ENCODE data around the gene SLC25A13.

SLC25A13 gene

GRCh38 chr7:96211954-96212353, 109.9 kb downstream of the SLC25A13 start:
- no peak for DNase-seq (ENCODE audit: low read depth in 1 of 2, low spot score in 1 of 2)

- DNase-seq (ENCODE audit: low read depth in 1 of 2, low spot score in 1 of 2): no peak
Measured at GRCh38 chr7:96205665-96206064, 116.2 kb downstream of the SLC25A13 start.

GRCh38 chr7:96204601-96205000, 117.3 kb downstream of the SLC25A13 start:
- no peak for DNase-seq (ENCODE audit: low read depth in 1 of 2, low spot score in 1 of 2)

DNA sequence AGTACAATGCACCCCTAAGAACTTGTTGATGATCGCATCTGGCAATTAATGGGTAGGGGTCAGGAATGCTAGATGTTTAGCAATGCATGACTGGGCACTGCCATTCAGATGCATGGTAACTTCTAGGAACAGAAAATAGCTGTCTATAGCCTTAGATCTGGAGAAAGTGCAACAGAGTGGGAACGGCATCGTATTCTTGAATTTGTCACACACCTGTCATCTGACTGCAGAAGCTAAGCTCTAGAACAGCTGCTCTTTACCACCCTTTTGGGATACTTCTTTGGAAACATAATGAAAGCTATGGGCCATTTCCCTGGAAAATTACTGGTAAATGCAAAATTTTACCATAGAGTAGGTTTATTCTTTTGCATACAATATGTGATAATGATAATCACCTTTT, 118.1 kb downstream of the SLC25A13 start:
- no peak for DNase-seq (ENCODE audit: low read depth in 1 of 2, low spot score in 1 of 2)

DNA sequence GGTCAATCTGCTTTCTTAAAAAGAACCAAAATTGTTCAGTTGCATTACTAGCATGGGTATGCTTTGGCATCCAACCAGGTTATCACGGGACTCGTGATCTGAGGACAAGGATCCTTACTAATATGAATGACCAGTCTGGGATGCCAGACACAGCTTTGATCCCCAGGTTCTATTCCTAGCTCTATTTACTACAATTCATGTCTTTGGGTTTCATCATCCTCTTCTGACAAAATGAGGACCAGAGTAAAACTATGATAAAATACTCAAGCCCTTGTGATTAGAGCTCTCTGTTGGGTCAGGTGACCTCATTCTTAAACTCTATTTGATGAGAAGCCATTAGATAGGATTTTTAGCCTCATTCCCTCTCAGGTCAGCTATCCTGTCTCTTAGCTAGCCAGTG, 119.8 kb downstream of the SLC25A13 start:
- no peak for DNase-seq (ENCODE audit: low read depth in 1 of 2, low spot score in 1 of 2)

DNA sequence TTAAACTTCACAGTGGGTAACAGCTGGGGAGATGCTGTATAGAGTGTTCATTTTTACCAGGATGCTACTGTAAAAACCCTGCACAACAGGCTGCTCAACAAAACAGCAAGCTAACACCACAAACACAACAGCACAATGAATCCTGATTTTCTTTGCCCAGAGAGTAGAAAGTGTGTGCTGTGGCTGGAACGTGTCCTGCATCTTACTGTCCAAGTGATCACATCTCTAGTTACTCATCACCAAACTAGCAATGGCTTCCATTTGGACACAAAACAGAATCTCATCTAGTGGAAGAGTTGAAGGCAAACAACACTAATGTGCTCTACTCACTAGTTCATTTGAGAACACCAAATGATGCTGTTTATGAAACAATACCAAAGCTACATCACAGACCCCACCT, 121.2 kb downstream of the SLC25A13 start:
- DNase-seq (ENCODE audit: low read depth in 1 of 2, low spot score in 1 of 2): no peak

- DNase-seq (ENCODE audit: low read depth in 1 of 2, low spot score in 1 of 2): no peak
Measured at GRCh38 chr7:96199421-96199820, 122.5 kb downstream of the SLC25A13 start.

- no peak for DNase-seq (ENCODE audit: low read depth in 1 of 2, low spot score in 1 of 2)
Measured at GRCh38 chr7:96198047-96198636, 123.8 kb downstream of the SLC25A13 start.

DNA sequence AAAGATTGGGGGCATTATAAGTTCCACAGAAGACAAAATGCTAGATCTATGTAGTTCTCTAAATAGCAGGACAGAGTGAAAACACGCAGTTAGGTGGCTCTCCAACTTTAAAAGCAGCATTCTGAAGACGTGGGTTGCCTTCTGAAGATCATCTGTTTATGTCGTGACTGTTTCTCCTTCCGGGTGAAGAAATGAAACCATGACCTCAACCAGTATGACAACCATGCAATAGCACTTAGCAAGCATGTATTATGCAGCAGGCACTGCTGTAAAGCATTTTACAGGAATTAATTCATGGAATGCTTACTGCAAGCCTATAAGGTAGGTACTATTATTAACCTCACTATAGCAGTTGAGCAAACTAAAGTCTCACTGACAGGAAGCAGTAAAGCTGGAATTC, 125.2 kb downstream of the SLC25A13 start:
- no peak for DNase-seq (ENCODE audit: low read depth in 1 of 2, low spot score in 1 of 2)

GRCh38 chr7:96189129-96189820, 132.6 kb downstream of the SLC25A13 start:
- DNase-seq (ENCODE audit: low read depth in 1 of 2, low spot score in 1 of 2): no peak

DNA sequence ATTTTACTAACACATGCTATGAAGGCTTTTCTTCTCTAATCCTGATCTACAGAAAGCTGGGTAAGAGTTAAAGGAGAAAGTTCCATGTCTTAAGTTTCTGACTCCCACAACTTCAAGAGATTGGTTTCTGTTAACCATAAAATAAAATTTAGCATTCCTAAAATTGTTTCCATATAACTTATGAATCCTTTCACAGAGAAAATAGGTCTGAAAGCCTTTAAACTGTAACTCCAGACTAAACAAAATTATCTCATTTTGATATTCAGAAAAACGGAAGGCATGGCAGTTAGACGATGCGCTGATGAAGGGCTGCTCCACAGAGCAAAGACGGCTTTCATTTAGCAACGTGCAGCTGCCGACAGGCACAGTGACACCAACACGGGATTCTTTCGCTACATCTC, 133.3 kb downstream of the SLC25A13 start:
- no peak for DNase-seq (ENCODE audit: low read depth in 1 of 2, low spot score in 1 of 2)

GRCh38 chr7:96188174-96188581, 133.7 kb downstream of the SLC25A13 start:
- no peak for DNase-seq (ENCODE audit: low read depth in 1 of 2, low spot score in 1 of 2)

GRCh38 chr7:96187735-96188134, 134.2 kb downstream of the SLC25A13 start:
- no peak for DNase-seq (ENCODE audit: low read depth in 1 of 2, low spot score in 1 of 2)

DNA sequence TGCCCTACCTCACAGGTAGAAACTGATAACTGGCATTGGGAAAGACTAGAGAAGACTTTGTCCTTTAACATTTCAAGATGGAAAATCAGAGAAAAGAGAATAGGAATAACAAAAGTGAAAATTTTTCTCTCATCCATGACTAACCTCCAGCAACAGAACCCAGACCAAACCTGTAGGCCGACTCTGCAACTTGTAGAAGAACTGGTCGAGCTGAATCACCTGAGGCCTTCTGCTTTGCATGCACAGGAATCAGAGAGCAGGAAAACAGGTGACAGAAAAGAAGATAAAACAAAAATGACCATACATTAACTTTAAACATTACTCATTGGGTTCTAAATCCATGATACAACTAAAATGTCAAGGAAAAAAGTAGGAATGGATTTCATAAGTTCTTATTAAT, 137.1 kb downstream of the SLC25A13 start:
- no peak for DNase-seq (ENCODE audit: low read depth in 1 of 2, low spot score in 1 of 2)

- no peak for DNase-seq (ENCODE audit: low read depth in 1 of 2, low spot score in 1 of 2)
Measured at GRCh38 chr7:96183163-96183670, 138.7 kb downstream of the SLC25A13 start.

- no peak for DNase-seq (ENCODE audit: low read depth in 1 of 2, low spot score in 1 of 2)
Measured at GRCh38 chr7:96182424-96183158, 139.3 kb downstream of the SLC25A13 start.

- no peak for DNase-seq (ENCODE audit: low read depth in 1 of 2, low spot score in 1 of 2)
Measured at GRCh38 chr7:96181174-96181573, 140.7 kb downstream of the SLC25A13 start.

- no peak for DNase-seq (ENCODE audit: low read depth in 1 of 2, low spot score in 1 of 2)
Measured at GRCh38 chr7:96179837-96180236, 142.1 kb downstream of the SLC25A13 start.

DNA sequence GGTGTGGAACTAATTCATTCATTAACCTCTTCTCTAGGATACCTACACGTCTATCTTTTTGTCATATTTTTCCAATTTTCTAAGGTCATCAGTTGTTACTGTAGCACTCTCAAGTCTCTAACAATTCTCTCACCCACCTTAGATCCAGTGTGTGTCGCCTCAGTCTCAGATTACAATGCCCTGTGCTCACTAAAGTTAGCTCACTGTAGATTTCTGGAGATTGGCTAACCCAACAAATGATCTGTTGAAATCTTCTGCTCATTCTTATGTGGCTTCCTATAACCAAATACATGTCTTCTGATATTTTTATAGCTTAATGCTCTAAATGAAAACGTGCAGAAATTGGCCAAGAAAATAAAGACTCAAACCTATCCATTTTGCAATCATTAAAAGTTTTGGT, 142.6 kb downstream of the SLC25A13 start:
- no peak for DNase-seq (ENCODE audit: low read depth in 1 of 2, low spot score in 1 of 2)

GRCh38 chr7:96178581-96178980, 143.3 kb downstream of the SLC25A13 start:
- no peak for DNase-seq (ENCODE audit: low read depth in 1 of 2, low spot score in 1 of 2)

DNA sequence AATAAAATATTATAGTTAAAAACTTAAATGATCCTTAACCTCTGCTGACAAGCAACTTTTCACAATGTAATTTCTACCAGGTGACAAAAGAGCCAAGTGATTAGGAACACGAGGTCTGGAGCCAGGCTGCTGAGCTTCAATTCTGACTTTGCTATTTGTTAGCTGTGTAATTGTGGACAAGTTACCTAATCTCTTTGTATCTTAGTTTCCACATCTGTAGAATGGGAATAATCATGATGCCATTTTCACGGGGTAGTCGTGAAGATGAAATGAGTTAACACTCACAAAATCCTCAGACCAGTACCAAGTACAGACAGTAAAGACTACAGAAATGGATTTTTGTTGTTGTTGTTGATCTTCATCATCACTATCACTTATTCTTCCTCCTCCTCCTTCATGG, 144.5 kb downstream of the SLC25A13 start:
- DNase-seq (ENCODE audit: low read depth in 1 of 2, low spot score in 1 of 2): no peak

DNA sequence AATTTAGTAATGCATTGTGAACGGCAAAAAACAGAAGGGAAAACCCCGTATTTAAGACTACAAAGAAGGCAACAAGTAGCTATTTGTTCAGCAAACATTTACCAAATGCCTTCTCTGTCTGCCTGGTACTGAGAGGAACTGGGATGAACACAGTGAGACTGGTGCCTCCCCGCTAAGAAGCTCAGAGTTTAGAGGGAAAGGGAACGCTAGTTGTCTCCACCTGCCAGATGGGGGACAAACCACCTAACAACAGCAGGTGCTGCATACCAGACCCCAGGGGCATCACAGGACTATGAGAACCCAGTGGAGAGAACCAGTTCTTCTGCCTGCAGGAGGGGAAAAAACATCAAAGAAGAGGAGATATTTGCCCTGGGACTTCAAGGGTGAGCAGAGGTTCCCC, 147.1 kb downstream of the SLC25A13 start:
- no peak for DNase-seq (ENCODE audit: low read depth in 1 of 2, low spot score in 1 of 2)
